NCI-H345 (cell line): ENCODE results near the gene CHRND.

Source experiments
- DNase-seq: peaks from one replicate; lab custom pipeline; 2025; lab: John Stamatoyannopoulos, UW

The CHRND gene

DNA sequence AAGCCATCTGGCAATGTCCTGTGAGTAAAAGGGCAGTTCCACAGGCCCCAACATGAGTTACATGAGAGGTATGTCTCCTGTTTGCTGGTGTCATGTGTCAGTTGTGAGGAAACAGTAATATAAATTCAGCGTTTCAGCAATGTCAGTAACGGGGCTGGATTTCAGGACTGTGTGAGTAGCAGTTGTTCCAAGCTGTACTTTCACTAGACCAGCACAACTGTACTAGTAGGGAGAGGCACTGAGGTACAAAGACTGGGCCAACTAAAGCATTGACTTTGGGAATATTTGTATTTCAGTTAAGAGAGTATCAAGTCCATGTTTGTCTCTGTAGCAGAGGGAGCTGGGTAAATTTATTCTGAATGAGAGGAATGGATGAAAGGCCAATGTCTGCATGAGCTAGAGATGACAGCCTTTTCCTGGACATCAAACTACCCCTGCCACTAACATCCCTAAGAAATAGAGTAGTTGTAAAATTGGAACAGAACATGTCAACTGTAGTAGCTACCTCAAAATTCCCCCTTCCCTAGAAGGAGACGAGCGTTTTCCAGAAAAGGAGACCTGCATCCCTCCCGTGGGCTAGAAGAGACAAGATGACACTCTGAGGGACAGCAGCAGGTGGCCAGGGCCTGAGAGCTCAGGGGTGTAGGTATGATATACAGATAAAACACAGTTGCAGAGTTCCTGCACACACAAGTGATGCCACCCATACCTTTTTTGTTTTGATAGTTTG lies 48.9 kb downstream of the CHRND start:
- no peak for DNase-seq

GRCh38 chr2:232575404-232575746 lies 49.4 kb downstream of the CHRND start:
- no peak for DNase-seq

GRCh38 chr2:232576995-232577394 lies 51.0 kb downstream of the CHRND start:
- DNase-seq = no peak

GRCh38 chr2:232577841-232578240 lies 51.9 kb downstream of the CHRND start:
- DNase-seq = no peak

GRCh38 chr2:232578626-232579025 lies 52.7 kb downstream of the CHRND start:
- no peak for DNase-seq

GRCh38 chr2:232580648-232580981 lies 54.7 kb downstream of the CHRND start:
- DNase-seq = no peak

- DNase-seq = no peak
Observed at GRCh38 chr2:232581725-232582124, 55.8 kb downstream of the CHRND start.

DNA sequence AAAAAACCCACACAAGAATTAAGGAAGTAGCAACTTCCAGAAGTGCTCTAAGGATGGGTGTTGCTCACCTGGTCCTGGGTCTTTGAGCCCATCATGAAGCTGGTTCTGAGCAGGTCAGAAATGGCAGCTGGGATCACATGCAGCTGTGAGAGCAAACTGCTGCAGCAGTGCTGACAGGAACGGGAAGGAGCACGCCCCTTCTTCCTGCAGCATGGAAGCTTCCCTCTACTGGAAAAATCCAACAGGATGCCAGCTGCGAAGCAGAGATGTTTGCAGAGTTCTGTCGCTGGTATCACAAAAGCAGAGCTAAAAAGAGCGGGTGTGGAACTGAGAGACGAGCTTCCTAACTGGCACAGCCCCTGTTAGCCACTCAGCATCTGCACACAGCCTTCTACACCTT lies 58.3 kb downstream of the CHRND start:
- no peak for DNase-seq
